ENCODE results near the gene HSPB2.

DNA sequence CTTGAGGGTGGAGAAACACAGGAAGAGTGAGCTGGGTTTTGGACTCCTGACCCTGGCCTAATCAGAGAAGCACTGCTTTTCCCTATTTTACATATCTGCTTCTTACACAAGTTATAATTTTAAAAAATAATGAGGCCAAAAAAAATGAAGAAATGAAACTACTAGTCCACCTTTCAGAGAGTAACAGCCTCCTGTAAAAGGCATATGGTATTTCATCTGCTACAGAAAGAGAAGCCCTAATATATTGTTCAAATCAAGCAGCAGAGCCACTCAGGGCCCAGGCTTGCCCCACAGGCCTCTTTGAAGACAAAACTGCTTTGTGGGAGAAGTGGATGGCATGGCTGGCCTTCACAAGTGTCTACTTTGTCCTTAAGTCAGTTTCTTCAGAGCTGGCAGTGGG is 34.6 kb downstream of the HSPB2 start:
- TF ChIP-seq POLR2A (IDR thresholded peaks at IDR 0.05; ENCODE audit: low read depth, low read length): no peak
- no peak for TF ChIP-seq RFX5 (IDR thresholded peaks at IDR 0.05; ENCODE audit: low read depth, low read length)
- TF ChIP-seq, protein P1, sequence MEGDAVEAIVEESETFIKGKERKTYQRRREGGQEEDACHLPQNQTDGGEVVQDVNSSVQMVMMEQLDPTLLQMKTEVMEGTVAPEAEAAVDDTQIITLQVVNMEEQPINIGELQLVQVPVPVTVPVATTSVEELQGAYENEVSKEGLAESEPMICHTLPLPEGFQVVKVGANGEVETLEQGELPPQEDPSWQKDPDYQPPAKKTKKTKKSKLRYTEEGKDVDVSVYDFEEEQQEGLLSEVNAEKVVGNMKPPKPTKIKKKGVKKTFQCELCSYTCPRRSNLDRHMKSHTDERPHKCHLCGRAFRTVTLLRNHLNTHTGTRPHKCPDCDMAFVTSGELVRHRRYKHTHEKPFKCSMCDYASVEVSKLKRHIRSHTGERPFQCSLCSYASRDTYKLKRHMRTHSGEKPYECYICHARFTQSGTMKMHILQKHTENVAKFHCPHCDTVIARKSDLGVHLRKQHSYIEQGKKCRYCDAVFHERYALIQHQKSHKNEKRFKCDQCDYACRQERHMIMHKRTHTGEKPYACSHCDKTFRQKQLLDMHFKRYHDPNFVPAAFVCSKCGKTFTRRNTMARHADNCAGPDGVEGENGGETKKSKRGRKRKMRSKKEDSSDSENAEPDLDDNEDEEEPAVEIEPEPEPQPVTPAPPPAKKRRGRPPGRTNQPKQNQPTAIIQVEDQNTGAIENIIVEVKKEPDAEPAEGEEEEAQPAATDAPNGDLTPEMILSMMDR (conservative IDR thresholded peaks at IDR 0.05; ENCODE audit: low read depth, low read length): no peak

Measured in IMR-90 (cell line).